Kidney tubule cell (primary cell): ENCODE results near the gene CASKIN2.
"Not testable (repeated sequence)": the region's sequence is repeated elsewhere in the genome, so short reads cannot be mapped to it uniquely, and the experiment has no call there.

Experiments
- DNase-seq: peaks from one replicate; pipeline ENCODE4 v3.0.0-alpha.2; 2018; ENCODE audit warnings: low spot score

Gene CASKIN2

DNA sequence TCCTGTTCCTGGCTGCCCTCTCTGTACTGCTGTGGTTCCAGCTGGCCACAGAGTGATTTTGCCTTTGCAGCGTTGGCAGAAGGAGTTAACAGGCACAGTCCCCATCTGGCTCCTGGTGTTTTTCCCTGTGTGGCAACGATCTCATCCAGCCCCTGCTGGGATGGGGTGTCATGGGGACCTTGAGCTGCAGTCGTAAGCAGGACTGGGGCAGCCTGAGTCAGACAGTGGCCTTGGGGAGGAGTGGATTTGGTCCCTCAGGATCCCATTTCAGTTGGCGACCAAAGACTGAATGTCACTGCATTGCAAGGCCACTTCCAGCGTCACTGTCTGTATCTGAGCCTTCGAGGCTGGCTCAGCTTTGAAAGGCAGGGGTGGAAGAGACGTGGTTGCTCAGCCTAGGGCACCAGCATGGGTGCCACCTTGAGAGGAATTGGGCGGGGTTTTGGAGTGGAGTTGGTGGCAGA is 47.0 kb downstream of the CASKIN2 start:
- no peak for DNase-seq

DNA sequence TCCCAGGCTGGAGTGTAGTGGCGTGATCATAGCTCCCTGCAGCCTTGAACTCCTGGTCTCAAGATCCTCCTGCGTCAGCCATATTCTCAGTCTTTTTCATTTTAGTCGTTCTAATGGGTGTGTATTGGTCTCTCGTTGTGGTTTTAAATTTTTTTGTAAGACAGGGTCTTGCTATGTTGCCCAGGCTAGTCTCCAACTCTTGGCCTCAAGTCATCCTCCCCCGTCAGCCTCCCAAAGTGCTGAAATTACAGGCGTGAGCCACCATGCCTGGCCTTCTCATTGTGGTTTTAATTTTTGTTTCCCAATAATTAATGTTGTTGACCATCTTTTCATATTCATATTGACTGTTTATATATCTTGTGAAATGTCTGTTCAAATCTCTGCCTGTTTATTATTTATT is 50.3 kb downstream of the CASKIN2 start:
- DNase-seq, result no peak

DNA sequence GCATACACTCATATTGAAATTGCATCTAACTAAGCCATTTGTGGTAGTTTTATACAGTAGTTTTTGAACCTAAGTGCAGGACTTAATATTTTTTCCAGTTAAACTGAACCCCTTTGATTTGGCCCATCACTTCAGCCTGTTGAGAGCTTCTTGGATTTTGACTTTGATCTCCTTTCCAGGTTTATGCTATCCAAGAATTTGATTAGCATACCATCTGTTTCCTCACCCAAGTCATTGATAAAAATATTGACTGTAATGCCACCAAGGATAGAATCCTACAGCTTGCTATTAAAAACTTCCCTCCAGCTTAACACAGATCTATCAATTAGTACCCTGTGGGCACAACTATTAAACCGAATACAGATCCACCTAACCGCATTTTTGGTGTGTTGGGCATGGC is 51.7 kb downstream of the CASKIN2 start:
- DNase-seq, result no peak

DNA sequence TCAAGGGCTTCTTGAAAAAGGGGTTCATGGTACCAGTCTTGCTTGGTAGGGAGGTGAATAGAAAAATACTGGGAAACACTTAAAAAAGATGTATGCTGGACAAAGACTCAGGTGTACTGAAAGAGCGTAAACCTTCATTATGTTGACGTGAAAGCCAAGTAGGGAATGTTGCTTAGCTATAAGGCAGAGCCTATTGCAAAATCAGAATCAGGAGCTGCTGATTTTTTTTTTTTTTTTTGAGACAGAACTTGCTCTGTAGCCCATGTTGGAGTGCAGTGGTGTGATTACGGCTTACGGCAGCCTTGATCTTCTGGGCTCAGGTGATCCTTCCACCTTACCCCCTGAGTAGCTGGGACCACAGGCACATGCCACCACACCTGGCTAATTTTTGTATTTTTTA is 55.0 kb downstream of the CASKIN2 start:
- DNase-seq, result no peak

DNA sequence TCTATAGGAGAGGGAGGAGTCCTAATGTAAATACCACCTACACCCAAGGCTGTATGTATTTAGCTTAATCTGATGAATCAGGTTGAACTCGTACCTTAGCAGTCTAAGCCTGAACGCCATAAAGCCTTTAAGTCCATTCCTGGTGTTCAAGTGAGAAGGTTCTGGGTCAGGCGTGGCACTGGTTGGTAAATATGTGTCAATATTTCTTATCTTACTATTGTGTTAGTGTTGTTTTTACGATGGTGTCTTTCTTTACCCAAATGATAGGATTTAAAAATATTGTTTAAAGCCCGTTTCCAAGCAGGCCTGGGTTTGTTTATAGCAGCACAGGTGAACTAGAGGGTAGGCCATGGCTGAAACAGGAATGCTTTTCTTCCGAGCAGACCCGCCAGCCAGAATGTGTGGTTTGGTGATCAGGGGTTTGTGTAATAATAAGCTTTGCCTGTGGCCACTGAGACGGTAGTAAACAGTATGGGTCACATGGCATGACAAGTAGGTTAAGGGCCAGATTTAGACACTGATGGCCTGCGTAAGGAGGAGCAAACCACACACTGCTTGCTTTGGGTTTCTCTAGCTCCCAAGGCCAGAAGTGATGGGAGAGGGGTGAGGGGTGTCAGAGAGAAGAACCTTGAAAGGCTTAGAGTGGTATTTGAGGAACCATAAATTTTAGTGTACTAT is 55.6 kb downstream of the CASKIN2 start:
- DNase-seq, result peak; percentile 25

DNA sequence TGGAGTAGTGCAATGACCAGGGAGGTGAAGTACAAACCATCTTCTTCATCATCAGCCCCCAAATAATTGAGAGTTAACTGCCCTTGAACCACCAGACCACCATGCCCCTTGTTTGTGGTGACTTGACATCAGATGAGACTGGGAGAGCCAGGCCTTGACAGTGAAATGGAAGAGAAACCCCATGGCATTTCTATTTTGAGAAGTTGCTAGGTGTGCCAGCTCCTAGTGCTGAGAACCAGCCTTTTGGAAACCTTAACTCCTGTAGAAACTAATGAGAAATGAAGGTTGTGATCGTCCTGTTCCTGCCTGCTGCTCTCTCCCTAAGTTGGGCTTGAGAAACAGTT is 56.1 kb downstream of the CASKIN2 start:
- no peak for DNase-seq

DNA sequence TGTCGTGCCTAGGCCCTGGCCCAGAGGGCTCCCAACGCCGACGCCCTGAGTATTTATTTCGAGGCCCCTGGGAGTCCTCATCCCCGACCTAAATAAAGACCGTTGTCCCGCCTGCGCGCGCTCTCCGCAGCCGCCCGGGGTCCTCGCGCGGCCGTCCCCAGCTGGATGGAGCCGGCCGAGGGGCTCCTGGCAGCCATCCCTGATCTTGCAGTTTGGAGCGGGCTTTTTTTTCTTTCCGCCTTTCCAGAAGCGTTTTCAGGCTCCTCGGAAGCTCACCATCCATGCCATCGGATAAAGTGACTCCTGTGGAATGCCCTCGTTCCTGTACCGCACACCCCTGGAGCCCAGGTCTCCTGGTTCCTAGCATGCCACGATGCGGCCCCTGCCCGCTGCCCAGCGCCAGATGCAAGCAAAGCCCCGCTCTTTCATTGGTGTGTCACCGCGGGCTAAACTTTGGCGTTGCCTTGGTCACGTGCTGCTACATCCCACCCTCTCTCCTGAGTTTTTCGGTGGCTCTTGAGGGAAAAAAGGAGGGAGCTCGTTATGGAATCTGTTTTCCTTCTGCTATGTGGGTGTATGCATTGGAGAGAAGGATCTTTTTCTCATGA is 58.2 kb downstream of the CASKIN2 start:
- DNase-seq, result peak; percentile 20

DNA sequence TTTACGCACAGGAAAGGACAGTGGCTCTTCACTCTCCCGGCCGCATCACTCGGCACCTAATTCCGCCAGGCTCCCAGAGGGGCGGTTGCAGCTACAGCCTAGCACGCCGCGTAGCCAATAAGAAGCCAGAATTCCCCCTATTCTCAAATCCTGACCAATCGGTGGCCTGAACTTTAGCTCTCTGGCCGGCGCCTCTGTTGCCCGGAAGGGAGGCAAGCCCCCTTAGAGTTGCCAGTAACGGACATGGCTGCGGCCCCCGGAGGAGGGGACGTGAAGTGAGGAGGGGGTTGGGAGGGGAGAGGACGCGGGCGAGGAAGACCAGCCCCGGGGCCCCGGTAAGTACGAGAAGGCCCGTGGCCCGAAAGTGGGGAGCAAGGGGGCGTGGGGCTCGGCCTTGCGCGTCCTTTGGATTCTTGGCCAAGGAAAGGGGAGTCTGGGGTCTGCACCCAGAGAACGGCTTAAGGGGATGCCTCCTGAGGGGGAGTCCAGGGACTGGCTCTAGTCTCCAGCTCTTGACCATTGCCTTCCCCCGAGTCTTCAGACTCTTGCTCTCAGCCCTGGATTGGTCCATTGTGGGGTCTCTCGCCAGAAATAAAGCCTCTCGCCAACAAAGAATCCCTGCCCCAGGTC is 58.8 kb downstream of the CASKIN2 start, which contains the start of gene TMEM94:
Gene TMEM94 (plus strand): TSS at position 219 of the 630 bp plus-strand sequence. CDS start 15,271 bp downstream, outside the sequence.
- peak; percentile 97 for DNase-seq

DNA sequence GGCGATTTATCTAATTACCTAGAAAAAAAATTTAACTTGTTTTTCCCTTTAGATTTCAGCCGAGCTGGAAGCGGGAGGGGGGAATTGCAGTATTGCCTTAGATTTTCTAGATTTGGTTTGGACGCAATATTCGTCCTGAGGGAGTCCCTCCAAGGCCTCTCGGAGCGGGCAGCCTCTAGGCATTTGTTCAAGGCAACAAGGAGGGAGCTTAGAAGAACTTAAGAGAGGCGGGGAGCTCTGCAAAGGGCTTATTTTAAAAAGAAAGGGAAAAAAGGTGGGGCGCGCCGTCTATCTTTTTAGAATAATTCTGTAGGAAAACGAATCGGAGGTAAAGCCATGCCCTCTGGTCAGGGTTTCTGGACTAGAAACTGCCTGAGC is 59.3 kb downstream of the CASKIN2 start:
- no peak for DNase-seq

DNA sequence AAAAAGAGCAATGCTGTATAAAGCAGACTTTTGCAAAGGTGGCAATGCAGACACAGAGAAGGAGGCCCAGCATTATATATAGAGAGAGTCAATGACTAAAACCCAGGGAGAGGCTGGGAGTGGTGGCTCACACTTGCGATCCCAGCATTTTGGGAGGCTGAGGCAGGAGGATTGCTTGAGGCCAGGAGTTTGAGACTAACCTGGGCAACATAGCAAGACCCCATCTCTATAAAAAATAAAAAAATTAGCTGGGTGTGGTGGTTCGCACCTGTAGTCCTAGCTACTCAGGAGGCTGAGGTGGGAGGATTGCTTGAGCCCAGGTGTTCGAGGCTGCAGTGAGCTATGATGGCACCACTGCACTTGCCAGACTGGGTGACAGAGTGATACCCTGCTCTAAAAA is 60.7 kb downstream of the CASKIN2 start:
- not testable (repeated sequence) for DNase-seq

DNA sequence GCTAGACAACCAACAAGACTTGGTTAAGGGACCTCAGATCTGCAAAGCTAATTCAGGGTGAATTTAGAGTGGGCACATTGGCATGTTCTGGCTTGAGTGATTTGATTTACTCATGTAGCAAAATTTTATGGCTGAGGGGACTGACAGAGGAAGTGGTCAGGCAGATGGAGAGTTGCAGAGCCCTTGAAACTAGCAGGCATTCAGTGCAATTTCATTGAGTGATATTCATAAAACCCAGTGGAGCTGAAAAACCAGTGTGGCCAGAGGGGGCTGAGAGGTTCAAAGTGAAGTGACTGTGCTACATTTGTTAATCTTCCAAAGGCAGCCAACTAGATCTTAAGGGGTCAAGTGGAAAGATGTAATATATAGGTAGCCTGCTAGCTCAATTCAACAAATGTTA is 61.1 kb downstream of the CASKIN2 start:
- DNase-seq, result peak; percentile 92

DNA sequence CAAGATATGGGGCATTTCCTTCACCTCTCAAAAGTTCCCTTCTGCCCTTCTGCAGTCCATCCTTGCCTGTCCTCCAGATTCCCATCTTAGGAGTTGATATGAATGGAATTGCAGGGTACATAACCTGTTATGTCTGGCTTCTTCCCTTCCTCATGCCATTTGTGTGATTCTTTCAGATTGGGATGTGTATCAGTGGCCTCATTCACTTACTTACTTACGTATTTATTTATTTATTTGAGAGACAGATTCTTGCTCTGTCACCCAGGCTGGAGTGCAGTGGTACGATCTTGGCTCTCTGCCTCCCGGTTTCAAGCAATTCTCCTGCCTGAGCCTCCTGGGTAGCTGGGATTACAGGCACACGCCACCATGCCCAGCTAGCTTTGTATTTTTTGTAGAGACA is 65.1 kb downstream of the CASKIN2 start:
- DNase-seq, result peak; percentile 53
